Embryonic facial prominence (tissue), 1 donor: ENCODE results near the gene ZNG1A.
"Not testable (repeated sequence)": the region's sequence is repeated elsewhere in the genome, so short reads cannot be mapped to it uniquely, and the experiment has no call there.

Experiments
- DNase-seq: peaks from one replicate; pipeline ENCODE4 v3.0.0-alpha.2; 2016; ENCODE audit errors: extremely low spot score

Gene ZNG1A

DNA sequence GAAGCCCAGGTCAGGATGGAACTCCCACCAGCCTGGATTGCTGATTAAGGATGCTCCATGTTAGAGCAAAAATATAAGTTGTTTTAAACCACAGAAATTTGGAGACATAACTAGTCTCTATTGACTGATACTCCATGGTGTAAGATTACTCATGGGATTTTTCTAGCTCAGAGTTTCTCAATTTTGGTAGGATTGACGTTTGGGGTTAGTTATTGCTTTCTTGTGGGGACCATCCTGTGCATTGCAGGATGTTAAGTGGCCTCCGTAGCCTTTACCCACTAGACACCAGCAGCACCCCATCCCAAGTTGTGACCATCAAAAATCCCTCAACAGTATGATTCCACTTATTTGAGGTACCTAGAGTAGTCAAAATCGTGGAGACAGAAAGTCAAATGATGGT, 80.1 kb downstream of the ZNG1A start:
- DNase-seq = not testable (repeated sequence)

DNA sequence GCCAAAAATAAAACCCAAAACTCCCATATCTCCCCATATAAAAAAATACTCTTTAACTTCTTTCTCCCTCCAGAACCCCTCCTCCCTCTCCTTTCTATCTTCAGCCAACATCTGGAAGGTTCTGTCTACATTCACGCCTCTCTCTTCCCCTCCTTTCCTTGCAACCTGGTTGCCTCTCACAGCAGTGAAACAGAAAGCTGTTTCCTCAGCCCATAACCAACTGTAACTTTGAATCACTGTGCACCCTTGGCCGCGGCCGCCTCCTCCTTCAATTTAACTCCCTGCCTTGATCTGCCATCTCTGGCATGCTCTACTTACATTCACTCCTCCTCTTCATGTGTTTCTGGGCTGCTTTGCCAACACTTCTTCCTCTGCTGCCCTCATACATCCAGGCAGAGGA, 83.9 kb downstream of the ZNG1A start:
- DNase-seq = not testable (repeated sequence)

DNA sequence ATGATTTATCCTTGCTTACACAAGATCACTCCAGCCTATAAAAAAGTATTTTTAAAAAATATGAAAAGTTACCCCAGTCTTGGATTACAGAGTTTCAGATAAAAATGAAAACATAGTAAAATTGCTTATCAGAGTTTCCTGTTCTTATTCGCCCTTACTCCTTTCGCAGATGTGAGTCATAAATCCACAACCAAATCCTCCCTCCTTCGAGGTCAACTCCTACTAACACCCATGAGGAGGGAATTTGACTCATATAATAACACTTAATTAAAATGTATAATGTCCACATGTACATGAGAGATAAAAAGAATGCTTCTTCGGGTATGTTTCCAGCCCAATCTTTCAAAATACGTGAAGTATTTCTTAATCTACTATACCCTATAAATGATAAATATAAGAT, 84.5 kb downstream of the ZNG1A start:
- DNase-seq = not testable (repeated sequence)

DNA sequence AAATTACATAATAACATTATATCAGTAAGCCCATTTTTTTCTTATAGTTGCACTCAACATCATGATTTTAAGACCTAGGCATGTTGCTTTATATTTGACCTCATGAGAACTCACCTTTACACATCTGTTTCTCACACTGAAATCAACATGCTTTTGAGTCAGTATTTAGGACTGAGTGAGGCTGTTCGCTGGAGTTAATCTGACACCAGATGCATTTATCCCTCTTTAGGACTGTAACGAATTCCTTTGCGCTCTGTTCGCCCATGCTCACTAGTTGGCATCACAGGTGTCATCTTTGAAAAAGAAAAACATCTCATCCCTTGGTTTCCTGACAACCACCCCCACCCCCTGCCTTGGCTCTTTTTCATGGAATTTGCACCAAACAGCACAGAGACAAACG, 84.9 kb downstream of the ZNG1A start:
- DNase-seq = not testable (repeated sequence)

DNA sequence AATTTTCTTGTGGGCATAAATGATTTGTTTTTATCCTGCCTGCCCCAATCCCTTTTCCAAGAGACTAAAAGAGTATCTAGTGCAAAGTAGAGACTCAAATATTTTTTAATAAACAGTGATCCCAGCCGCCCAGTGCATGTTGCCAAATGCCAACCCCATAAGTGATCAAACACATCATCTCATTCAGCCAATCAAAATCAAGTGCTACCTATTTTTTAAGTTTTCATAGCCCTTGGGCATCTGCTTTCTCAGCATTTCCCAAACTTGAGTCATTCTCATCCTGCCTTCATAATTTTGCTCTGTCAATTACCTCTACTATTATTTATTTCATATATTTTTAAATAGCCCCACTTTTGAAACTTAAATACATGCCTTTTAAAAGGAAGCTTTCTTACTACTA, 88.0 kb downstream of the ZNG1A start:
- not testable (repeated sequence) for DNase-seq

DNA sequence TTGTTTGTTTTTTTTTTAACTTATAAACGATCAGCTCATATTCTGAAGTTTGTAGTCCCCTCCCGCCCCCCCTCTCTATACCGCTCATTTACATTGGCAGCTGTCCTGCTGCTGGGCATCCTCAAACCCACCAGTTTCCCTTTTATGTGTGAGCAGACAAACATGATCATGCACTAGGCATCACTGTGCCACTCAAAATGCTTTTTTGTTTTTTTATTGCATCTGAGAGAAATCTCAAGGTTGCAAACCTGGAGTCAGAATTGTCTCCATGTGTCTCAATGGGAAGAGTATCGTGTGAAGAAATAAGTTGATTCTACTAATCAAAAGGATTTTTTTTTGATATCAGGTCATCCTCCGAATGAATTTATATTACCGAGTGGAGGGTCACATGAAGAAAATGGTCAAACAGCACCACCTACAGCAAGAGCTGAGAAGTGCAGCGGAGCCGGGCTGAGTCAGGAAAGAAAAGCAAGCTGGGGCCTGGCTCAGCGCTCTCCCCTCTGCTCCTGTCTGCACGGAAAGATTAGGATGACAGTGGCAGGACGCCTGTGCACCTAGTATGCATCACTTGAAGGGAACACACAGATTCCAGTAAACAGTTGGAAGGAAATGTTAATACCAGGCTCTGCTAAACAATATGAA, 90.3 kb downstream of the ZNG1A start:
- DNase-seq = not testable (repeated sequence)

DNA sequence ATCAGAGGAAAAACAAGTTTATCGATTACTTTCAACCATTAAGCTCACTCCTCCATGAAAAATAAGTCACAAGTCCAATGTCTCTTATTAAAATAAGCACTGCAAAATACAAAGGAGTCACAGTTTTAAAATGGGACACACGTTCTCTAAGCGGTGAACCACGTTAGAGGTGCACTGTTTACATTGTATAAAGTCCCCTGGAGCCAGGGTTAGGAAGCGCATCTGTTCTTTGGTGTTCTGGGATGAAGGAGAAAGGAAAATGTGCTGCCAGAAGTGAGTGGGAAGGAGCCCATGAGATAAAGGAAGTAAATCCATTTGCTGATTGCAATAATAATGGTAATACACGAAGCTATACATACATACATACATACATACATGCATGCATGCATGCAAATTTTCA, 91.0 kb downstream of the ZNG1A start:
- DNase-seq = not testable (repeated sequence)

DNA sequence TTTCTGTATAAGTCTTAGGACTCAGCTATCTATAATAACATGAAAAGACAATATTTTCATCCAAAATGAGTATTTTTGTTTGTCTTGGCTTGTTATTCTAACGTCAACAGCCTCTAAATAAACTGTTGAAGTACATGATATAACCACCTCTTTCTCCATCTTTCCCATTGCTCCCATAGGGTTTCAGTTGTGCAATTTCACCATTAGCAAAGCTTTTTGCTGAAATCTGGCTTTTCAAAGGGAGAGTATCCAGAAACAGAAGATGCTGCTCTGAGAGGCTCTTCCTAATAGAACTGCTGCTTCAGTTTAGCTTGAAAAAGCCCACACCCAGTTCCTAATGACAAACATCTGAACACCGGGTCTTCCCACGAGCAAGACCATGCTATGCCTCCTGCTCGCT, 91.8 kb downstream of the ZNG1A start:
- DNase-seq = not testable (repeated sequence)

DNA sequence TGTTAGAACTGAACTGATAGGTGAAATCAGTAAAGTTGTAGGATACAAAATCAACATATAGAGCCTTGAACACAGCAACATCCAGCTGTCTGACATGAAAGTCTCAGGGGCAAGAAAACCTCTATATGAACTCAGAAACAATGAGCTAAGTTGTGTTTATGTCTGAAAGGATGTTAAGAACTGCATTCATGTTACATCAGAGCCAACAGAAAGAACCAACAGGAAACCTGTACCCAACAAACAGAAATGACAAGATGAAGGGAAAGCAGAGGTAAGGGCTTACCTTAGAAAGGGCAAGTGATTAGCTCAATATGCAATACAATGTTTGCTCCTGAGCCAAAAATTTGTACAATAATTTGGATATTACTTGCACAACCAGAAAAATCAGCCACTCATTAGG, 92.2 kb downstream of the ZNG1A start:
- not testable (repeated sequence) for DNase-seq

DNA sequence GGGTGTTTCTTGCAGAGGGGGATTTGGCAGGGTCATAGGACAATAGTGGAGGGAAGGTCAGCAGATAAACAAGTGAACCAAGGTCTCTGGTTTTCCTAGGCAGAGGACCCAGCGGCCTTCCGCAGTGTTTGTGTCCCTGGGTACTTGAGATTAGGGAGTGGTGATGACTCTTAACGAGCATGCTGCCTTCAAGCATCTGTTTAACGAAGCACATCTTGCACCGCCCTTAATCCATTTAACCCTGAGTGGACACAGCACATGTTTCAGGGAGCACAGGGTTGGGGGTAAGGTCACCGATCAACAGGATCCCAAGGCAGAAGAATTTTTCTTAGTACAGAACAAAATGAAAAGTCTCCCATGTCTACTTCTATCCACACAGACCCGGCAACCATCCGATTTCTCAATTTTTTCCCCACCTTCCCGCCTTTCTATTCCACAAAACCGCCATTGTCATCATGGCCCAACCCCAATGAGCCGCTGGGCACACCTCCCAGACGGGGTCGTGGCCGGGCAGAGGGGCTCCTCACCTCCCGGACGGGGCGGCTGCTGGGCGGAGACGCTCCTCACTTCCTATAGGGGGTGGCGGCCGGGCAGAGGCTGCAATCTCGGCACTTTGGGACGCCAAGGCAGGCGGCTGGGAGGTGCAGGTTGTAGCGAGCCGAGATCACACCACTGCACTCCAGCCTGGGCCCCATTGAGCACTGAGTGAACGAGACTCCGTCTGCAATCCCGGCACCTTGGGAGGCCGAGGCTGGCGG, 95.7 kb downstream of the ZNG1A start:
- not testable (repeated sequence) for DNase-seq

DNA sequence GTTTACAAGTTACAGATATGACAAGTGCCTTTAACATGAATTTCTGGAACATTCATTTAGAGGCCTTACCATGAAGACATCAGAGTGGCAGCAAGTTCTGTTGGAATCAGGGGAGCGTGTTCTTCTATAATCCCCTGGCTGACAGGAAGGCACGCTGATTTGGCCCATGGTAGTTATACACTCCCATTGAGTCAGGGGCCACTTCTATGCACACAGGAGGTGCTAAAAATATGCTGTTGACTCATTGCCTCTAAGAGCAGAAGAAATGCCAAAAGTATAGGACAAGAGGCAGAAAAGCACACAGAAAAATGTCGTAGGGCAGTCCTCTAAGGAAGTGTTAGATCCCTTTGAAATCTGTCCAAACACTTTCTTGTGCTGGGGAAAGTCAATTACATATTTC, 100.5 kb downstream of the ZNG1A start:
- DNase-seq = not testable (repeated sequence)

DNA sequence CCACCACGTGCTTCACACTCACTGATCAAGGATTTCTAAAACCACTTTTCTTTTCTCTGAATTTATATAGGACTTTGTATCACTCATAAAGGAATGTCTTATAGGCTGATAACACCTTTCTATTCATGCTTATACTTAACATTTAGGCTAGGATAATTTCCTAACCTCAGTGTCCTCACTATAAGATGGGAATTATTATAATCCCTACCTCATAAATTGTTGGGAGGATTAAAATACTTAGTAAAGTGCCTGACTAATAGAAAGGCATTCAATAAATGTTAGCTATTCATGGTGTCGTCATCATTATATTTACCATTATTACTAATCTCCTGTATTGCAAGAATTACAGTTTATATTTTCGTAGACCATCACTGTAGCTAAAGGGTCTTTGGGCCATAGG, 102.5 kb downstream of the ZNG1A start:
- not testable (repeated sequence) for DNase-seq

DNA sequence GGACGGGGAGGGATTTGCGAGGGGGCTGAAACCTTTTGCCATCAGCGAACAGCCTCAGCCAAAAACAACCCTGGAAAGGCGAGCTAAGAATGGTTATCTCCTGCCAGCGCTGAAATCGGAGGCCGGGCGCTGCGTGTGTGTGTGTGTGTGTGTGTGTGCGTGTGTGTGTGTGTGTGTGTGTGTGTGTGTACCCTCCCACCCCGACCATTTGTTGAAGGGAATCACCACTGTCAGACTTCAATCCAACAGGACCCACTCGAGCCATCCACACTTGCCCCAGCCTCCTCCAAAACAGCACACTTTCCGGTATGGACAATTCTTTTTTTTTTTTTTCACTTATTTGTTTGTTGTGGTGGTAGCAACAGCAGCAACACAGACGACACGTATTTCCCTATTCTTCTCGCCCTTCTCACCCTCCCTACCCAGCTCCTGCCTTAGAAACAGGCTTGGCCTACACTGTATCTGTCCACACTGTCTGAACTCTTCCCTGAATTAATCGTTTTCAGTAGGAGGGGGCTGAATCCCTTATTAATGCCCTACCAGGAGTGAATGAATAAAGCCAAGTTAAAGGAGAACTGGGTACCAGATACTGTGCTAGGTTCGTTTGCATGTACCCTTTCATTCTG, 104.8 kb downstream of the ZNG1A start:
- DNase-seq = not testable (repeated sequence)

DNA sequence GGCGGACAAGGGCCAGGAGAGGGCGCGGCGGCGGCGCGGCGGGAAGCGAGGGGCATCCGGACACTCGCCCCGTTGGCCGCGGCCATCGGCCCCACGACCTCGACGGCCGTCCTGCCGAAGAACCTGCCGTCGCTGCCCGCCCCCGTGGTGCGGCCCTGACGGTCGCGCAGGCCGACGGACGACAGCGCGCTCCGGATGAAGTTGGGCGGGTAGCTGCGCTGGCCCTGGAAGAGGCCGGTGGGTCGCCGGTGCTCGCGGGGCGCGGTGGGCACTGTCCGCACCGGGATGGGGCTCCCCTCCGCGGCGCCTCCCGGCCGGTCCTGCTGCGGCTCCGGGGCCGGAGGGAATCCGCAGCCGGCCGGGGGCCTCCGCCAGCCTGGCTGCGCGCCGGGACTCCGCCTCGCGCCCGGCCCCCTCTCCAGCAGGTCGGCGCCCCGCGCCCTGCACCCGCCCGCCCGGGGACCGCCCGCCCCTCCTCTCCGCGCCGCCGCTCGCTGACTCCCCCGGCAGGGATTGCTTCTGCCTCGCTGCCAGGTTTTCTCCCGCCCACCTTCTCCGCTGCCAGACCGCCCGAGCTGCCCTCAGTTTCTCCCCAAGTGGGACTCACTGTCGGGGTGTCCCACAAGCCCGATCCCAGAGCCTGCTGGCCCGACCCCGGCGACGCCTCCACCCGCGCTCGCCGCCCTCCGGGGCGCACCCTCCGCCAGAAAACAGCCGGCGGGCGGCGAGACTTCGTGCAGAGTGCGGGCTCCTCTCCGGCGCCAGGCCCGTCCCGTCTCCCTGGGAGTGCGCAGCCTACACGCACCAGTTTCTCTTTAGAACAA, 105.6 kb downstream of the ZNG1A start:
- DNase-seq = not testable (repeated sequence)
